ENCODE measurements around the gene OR2AK2. TPM values are rescaled to one million over a fixed set of nuclear protein-coding genes. Genes with fewer than 3 reads are reported as not detected.

OR2AK2 gene
- total RNA-seq, 4 donors from 2014 or later: not detected

- no peak overlapping the region for H3K4me3 ChIP-seq (ENCODE audit: low read depth, poor library complexity, severe bottlenecking)
- no peak for TF ChIP-seq CTCF (IDR thresholded peaks at IDR 0.05)
- TF ChIP-seq POLR2A (IDR thresholded peaks at IDR 0.05): no peak
- intact Hi-C loops (cut with DNase I; ENCODE audit: low total_unique reads): no loop called here
- WGBS, 2 donors: 37 to 78% methylated on average over 1 of the region's 1 CpG
- no peak for DNase-seq (ENCODE audit: low spot score in 2 of 2)
Observed at GRCh38 chr1:248007778-248008177, 42.7 kb downstream of the OR2AK2 start.

- intact Hi-C loops (cut with DNase I; ENCODE audit: low total_unique reads): no loop called here
- WGBS, 2 donors: 85 to 88% methylated on average over 3 of the region's 3 CpGs
- no peak for TF ChIP-seq POLR2A (IDR thresholded peaks at IDR 0.05)
- DNase-seq (ENCODE audit: low spot score in 2 of 2): no peak
- H3K4me3 ChIP-seq (ENCODE audit: low read depth, poor library complexity, severe bottlenecking): no peak overlapping the region
Observed at GRCh38 chr1:248009681-248010080, 44.6 kb downstream of the OR2AK2 start.

- intact Hi-C loops (cut with DNase I; ENCODE audit: low total_unique reads): no loop called here
- TF ChIP-seq CTCF (IDR thresholded peaks at IDR 0.05) (no peak), POLR2A (IDR thresholded peaks at IDR 0.05) (no peak)
- no peak for DNase-seq (ENCODE audit: low spot score in 2 of 2)
- 90 to 93% methylated on average over 2 of the region's 2 CpGs for WGBS, 2 donors
- H3K4me3 ChIP-seq (ENCODE audit: low read depth, poor library complexity, severe bottlenecking): no peak within 1 kb of the TSS
Observed at GRCh38 chr1:248013229-248013710, 48.2 kb downstream of the OR2AK2 start, which contains the start of gene OR2L5. TSS of gene OR2L5 (plus strand) at chr1:248013660. CDS start at chr1:248021948, 8,288 bp downstream.

GRCh38 chr1:248015803-248016202, 50.8 kb downstream of the OR2AK2 start:
- WGBS, 2 donors: 77 to 83% methylated on average over 1 of the region's 1 CpG
- DNase-seq (ENCODE audit: low spot score in 2 of 2): no peak
- no peak for TF ChIP-seq POLR2A (IDR thresholded peaks at IDR 0.05)
- TF ChIP-seq CTCF (IDR thresholded peaks at IDR 0.05): no peak
- intact Hi-C loops (cut with DNase I; ENCODE audit: low total_unique reads): no loop called here
- no peak overlapping the region for H3K4me3 ChIP-seq (ENCODE audit: low read depth, poor library complexity, severe bottlenecking)

Other genes starting within 250 kb of the OR2AK2 start
- gene OR6F1, start 248.6 kb upstream of the OR2AK2 start, total RNA-seq: not detected
- not detected for gene OR14K1, start 226.6 kb upstream of the OR2AK2 start, total RNA-seq
- gene OR14A2, start 217.1 kb upstream of the OR2AK2 start, total RNA-seq: not detected
- not detected for gene OR1C1, start 204.7 kb upstream of the OR2AK2 start, total RNA-seq
- not detected for gene OR14A16, start 141.1 kb upstream of the OR2AK2 start, total RNA-seq
- gene OR11L1, start 123.3 kb upstream of the OR2AK2 start, total RNA-seq: not detected
- 1 to 10 TPM in 2 of 4 donors, under 1 TPM in 2; 0.29 to 8.6 (median 2.0) TPM for gene TRIM58, start 108.0 kb upstream of the OR2AK2 start, total RNA-seq
- 1 to 10 TPM in 1 of 4 donors, under 1 TPM in 1, not detected in 2; 0.36 to 2.6 TPM for gene OR2W3, start 69.6 kb upstream of the OR2AK2 start, total RNA-seq
- gene OR2T8, start 45.0 kb upstream of the OR2AK2 start, total RNA-seq: 1 to 10 TPM in 1 of 4 donors, not detected in 3; 4.3 TPM
- not detected for gene OR2AJ1, start 40.3 kb upstream of the OR2AK2 start, total RNA-seq
- not detected for gene OR2L8, start 16.4 kb upstream of the OR2AK2 start, total RNA-seq
- not detected for gene OR2L5, start 48.4 kb downstream of the OR2AK2 start, total RNA-seq
- not detected for gene OR2L2, start 64.8 kb downstream of the OR2AK2 start, total RNA-seq
- under 1 TPM in 1 of 4 donors, not detected in 3; 0.06 TPM for gene OR2L3, start 81.6 kb downstream of the OR2AK2 start, total RNA-seq
- gene OR2L13, start 130.0 kb downstream of the OR2AK2 start, total RNA-seq: not detected
- not detected for gene OR2M5, start 179.9 kb downstream of the OR2AK2 start, total RNA-seq
- not detected for gene OR2M2, start 209.6 kb downstream of the OR2AK2 start, total RNA-seq
- not detected for gene OR2M3, start 232.0 kb downstream of the OR2AK2 start, total RNA-seq